ENCODE measurements around the gene ZNF408.
A peak's percentile ranks its signal among the peaks of the same experiment; 100 is the strongest.

ZNF408 gene

DNA sequence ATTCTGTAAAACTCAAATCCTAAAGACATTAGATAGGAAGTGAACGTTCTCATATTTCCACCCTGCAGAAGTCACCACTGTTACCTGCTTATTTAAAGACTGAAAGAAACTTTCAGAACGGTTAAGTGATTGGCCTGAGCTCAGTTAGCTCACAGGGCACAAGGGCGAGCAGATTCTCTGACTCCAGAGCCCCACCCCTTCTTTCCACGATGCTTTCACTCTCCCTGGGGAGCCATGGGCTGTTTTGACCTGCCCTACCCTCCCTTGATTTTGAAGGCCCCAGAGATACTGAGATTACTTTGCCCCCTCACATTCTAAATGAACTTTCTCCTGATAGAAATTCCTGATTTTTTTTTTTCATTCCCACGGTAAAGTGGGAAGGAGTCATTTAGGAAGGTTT, 34.3 kb upstream of the ZNF408 start:
- H2AFZ ChIP-seq (ENCODE audit: low read length), result no peak overlapping the region
- no peak overlapping the region for H3K4me2 ChIP-seq (ENCODE audit: low read depth, low read length, poor library complexity, severe bottlenecking)
- no peaks in the 10 kb centered on the region for H3K27me3 ChIP-seq (ENCODE audit: insufficient read depth, low read length, poor library complexity, severe bottlenecking)
- H3K4me3 ChIP-seq (ENCODE audit: low read length, poor library complexity, severe bottlenecking), result no peak overlapping the region
- H3K9me3 ChIP-seq (ENCODE audit: insufficient read depth, low read depth, low read length), result no peaks in the 10 kb centered on the region
- no peaks in the 10 kb centered on the region for H4K20me1 ChIP-seq (ENCODE audit: insufficient read depth, low read length, poor library complexity, severe bottlenecking)
- TF ChIP-seq, protein P1, sequence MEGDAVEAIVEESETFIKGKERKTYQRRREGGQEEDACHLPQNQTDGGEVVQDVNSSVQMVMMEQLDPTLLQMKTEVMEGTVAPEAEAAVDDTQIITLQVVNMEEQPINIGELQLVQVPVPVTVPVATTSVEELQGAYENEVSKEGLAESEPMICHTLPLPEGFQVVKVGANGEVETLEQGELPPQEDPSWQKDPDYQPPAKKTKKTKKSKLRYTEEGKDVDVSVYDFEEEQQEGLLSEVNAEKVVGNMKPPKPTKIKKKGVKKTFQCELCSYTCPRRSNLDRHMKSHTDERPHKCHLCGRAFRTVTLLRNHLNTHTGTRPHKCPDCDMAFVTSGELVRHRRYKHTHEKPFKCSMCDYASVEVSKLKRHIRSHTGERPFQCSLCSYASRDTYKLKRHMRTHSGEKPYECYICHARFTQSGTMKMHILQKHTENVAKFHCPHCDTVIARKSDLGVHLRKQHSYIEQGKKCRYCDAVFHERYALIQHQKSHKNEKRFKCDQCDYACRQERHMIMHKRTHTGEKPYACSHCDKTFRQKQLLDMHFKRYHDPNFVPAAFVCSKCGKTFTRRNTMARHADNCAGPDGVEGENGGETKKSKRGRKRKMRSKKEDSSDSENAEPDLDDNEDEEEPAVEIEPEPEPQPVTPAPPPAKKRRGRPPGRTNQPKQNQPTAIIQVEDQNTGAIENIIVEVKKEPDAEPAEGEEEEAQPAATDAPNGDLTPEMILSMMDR (conservative IDR thresholded peaks at IDR 0.05; ENCODE audit: low read length), result no peak
- TF ChIP-seq EZH2phosphoT487 (IDR thresholded peaks at IDR 0.05; ENCODE audit: borderline replicate concordance), result no peak
- peaks cover 10% of the 10 kb centered on the region for H3F3A ChIP-seq (ENCODE audit: low read depth)
- H3K36me3 ChIP-seq (ENCODE audit: insufficient read depth, low read length), result peaks cover 56% of the 10 kb centered on the region; the same call in 1 of the 2 replicates
- H3K9ac ChIP-seq (ENCODE audit: low read depth, low read length, poor library complexity, severe bottlenecking), result peak overlapping the region; percentile 45
- no peaks in the 10 kb centered on the region for H3K79me2 ChIP-seq (ENCODE audit: insufficient read depth, low read length)
- H3K9me2 ChIP-seq (replicated peaks; ENCODE audit: low read depth, low read length), result no peaks in the 10 kb centered on the region
- peaks cover 40% of the 10 kb centered on the region for H3K4me1 ChIP-seq (ENCODE audit: insufficient read depth, low read length, poor library complexity, severe bottlenecking)

GRCh38 chr11:46667043-46667481, 33.8 kb upstream of the ZNF408 start:
- Histone ChIP-seq H3K9ac (ENCODE audit: low read depth, low read length, poor library complexity, severe bottlenecking) (peak overlapping the region; percentile 45), H3K9me3 (ENCODE audit: insufficient read depth, low read depth, low read length) (no peaks in the 10 kb centered on the region), H4K20me1 (ENCODE audit: insufficient read depth, low read length, poor library complexity, severe bottlenecking) (no peaks in the 10 kb centered on the region), H3K4me3 (ENCODE audit: low read length, poor library complexity, severe bottlenecking) (no peak overlapping the region), H3K79me2 (ENCODE audit: insufficient read depth, low read length) (no peaks in the 10 kb centered on the region), H3K36me3 (ENCODE audit: insufficient read depth, low read length) (peaks cover 56% of the 10 kb centered on the region; the same call in 1 of the 2 replicates), H2AFZ (ENCODE audit: low read length) (no peak overlapping the region), H3K4me1 (ENCODE audit: insufficient read depth, low read length, poor library complexity, severe bottlenecking) (peaks cover 45% of the 10 kb centered on the region), H3K9me2 (replicated peaks; ENCODE audit: low read depth, low read length) (no peaks in the 10 kb centered on the region), H3F3A (ENCODE audit: low read depth) (peaks cover 16% of the 10 kb centered on the region), H3K4me2 (ENCODE audit: low read depth, low read length, poor library complexity, severe bottlenecking) (no peak overlapping the region), H3K27me3 (ENCODE audit: insufficient read depth, low read length, poor library complexity, severe bottlenecking) (no peaks in the 10 kb centered on the region)
- TF ChIP-seq EZH2phosphoT487 (IDR thresholded peaks at IDR 0.05; ENCODE audit: borderline replicate concordance), result no peak
- TF ChIP-seq, protein P1 (conservative IDR thresholded peaks at IDR 0.05; ENCODE audit: low read length), result no peak

DNA sequence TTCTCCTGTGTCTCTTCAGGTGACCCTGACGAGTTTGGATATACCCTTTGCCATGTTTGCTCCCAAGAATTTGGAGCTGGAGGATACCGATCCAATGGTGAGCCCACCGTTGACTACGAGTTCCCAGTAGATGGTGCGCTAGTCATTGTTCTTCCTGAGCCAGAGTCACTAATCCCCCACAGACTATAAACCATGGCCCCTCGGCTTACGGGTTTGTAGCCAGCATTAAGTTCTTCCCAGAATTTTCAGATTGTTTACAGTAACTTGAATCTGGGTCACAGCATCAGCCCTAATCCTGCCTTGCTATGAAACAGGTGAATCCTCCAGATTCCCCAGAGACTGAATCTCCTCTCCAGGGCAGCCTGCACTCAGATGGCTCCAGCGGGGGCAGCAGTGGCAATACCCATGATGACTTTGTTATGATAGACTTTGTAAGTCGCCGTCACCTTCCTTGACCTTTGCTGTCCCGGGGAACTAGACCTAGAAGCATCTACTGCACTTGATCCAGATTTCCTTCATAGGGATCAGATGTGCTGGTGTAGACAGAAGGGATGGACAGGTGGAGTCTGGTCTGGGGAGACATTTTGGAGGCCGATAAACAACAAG, 32.2 kb upstream of the ZNF408 start:
- Histone ChIP-seq H3K9me3 (ENCODE audit: insufficient read depth, low read depth, low read length) (no peaks in the 10 kb centered on the region), H3K27me3 (ENCODE audit: insufficient read depth, low read length, poor library complexity, severe bottlenecking) (no peaks in the 10 kb centered on the region), H3K79me2 (ENCODE audit: insufficient read depth, low read length) (peaks cover 8% of the 10 kb centered on the region; the same call in 1 of the 2 replicates), H4K20me1 (ENCODE audit: insufficient read depth, low read length, poor library complexity, severe bottlenecking) (no peaks in the 10 kb centered on the region), H3K4me3 (ENCODE audit: low read length, poor library complexity, severe bottlenecking) (no peak overlapping the region), H3K9ac (ENCODE audit: low read depth, low read length, poor library complexity, severe bottlenecking) (no peak overlapping the region), H3K9me2 (replicated peaks; ENCODE audit: low read depth, low read length) (no peaks in the 10 kb centered on the region), H2AFZ (ENCODE audit: low read length) (no peak overlapping the region), H3F3A (ENCODE audit: low read depth) (peaks cover 19% of the 10 kb centered on the region), H3K36me3 (ENCODE audit: insufficient read depth, low read length) (peaks cover 61% of the 10 kb centered on the region; the same call in 1 of the 2 replicates), H3K4me1 (ENCODE audit: insufficient read depth, low read length, poor library complexity, severe bottlenecking) (peaks cover 57% of the 10 kb centered on the region), H3K4me2 (ENCODE audit: low read depth, low read length, poor library complexity, severe bottlenecking) (no peak overlapping the region)
- TF ChIP-seq EZH2phosphoT487 (IDR thresholded peaks at IDR 0.05; ENCODE audit: borderline replicate concordance), result no peak
- TF ChIP-seq, protein P1 (conservative IDR thresholded peaks at IDR 0.05; ENCODE audit: low read length), result no peak
